NCI-H2196 treated with DMSO at 0.1 percent for 48 hours (cell line): Measurements from ENCODE around the gene FSTL4.

ENCODE experiments used
- DNase-seq: peaks from one replicate; lab custom pipeline; 2025; ENCODE audit not compliant: unreplicated experiment; lab: John Stamatoyannopoulos, UW

FSTL4 gene

GRCh38 chr5:133393776-133394476 lies 218.4 kb downstream of the FSTL4 start:
- DNase-seq = no peak

DNA sequence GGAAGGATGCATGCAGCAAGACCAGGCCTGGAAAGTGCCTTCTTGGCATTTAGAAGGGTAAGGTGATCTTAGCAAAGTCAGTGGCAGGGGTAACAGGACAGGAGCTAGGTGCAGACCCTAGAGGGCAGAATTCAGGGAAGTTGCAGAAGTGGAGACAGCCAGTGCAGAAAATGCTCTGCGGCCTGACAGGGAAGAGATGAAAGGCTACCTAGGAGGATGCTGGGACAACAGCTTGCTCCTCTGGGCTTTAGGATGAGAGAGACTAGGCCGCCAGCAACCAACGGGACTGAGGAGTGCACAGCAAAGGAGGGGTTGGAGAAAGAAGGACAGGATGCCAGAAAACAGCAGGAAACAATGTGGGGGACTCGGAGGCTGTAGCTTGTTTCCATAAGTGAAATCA lies 219.9 kb downstream of the FSTL4 start:
- no peak for DNase-seq

DNA sequence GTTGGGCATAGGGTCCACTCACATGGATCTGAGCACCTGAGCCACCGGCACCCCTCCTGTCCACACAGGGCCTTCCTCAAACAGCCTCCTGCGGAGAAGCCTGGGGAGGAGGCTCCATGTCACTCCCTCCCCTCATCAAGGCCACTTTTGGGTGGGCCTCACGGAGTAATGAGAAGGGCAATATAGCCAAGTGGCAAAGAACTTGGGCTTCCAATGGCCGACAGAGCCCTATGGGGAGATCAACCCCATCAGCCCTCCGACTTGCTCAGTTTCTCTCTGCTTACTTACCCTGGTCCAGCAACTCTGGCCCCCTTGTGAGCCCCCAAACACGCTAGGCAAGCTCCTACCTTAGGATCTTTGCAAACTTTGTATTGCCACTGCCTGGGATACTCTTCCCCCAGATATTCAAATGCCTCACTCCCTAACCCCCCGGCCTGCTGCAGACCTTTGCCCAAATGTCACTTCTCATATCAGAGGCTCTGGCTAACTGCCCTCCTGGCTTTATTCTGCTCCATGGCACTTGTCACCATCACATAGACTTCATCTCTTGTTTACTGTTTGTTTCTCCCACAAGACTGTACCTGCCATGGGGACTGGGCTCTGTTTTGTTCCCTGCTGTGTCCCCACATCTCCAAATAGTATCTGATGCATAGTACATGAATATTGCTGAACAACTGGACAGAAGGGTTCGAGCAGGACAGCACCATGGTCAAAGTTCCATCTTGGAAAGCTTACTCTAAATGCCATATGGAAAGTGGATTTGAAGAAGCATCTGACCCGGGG lies 220.8 kb downstream of the FSTL4 start:
- no peak for DNase-seq

DNA sequence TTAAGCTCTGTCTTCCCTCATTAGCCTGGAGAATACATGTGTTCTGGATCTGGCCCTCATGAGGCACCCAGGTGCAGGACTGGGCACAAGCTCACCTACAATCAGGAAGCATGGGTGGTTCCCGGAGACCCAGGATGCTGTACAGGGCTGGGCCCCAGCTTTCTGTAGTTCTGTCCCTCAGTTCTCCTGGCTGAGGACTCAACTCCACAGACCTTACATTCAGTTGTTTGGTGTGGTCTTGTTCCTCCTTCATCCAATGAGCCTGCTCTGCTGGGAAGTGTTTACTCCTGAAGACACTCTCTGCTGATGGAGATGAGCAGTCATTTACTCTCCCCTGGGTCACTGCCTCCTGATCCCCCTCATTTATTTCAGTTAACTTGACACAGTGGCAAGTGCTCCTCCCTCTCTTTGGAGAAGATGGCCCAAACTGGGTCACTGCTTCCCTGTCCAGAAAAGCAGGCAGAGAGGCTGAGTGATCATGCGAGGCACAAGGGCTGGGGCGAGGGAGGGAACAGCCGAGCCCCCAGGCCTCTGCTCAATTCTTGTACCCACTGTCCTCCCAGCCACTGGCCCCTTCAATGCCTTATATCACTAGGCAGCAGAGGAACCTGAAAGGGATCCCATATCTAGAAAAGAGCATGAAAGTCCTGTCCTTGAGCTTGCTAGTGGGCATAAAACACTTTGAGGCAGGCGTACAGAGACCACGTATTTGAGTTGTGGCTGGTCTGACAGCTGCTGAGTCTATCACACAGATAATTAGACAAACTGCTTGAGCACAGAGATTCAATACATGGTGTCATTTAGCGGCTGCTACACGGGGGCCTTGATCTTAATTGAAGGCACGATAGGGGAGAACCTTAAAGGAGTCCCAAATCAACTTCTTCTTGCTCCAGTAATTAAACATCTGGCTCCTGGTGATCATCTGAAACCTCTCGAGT lies 221.7 kb downstream of the FSTL4 start:
- no peak for DNase-seq

DNA sequence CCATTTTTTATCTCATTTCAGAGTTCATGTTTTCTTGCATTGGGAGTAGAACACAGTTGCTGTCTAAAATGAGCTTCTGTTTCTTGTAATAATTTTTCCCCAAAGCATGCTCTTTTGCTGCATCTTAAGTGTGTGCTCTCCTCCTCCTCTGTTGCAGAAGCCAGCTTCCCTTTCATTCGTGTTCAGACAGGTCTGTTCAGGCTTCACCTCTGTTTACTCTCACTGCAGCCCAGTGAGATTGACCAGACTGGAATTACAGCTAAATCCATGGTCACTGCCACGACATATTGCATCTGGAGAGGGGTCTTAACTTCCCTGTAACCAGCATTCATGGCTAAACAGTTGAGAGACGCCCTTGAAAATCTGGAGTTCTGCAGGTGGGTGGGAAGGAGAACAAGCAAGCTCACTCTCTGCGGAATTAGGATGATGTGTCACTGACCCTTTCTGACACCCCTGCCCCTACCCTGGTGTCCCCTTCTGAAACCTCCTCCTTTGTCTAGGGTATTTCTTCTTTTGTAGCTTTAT lies 223.2 kb downstream of the FSTL4 start:
- no peak for DNase-seq

GRCh38 chr5:133387621-133388020 lies 224.7 kb downstream of the FSTL4 start:
- no peak for DNase-seq

DNA sequence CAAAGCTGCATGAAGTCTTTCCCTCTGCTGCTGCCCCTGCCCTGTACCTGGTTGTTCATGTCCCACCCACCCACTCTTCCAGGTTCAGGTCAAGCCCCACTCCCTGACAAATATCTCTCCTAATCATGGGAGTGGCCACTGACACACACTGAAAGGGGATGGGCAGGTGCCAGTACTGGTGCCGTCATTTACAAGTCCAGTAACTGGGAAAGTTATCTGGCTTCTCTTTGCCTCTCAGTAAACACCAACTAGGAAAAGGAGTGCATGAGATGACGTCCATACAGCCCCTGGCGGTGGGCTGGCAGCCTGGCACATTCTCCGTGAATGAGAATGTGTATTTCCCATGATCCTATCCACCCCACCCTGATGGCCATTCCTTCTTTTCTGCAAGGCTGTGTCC lies 225.2 kb downstream of the FSTL4 start:
- DNase-seq = no peak

DNA sequence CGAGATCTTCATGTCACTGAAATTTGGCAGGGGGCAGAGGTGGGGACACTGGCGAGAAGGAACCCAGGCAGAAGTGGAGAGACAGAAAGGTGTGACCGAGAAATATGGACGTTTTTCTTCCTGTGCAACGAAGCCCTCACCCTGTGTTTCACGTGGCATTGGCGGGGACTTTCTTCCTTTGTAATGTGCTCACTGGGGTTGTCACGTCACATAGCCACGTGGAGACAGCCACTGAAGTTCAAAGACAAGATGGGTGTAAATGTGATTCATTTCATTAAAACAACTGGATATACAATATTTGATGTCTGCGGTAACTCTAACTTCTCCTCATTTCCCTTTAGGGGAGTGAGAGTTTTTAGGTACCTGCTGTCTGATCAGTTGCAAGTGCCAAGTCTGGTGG lies 225.7 kb downstream of the FSTL4 start:
- DNase-seq = no peak

DNA sequence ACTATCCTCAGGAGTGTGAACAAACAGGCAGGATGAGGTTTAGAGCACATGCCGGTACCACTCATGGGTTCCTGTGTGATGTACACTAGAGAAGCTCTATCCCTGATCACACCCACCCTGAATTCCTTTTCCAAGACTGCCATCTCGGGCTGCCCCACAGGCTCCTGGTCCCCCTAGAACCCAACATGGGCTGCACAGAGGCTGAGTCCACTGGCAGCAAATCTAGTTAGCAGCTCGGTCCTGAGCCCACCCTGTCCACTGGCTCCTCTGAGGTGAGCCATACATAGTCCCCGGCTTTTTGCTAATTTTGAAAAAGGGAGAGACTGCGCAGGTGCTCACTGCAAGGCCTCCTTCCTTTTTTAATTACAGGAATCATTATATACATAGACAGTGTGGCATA lies 227.0 kb downstream of the FSTL4 start:
- no peak for DNase-seq

- no peak for DNase-seq
Observed at GRCh38 chr5:133384903-133385302, 227.4 kb downstream of the FSTL4 start.

GRCh38 chr5:133384120-133384855 lies 228.1 kb downstream of the FSTL4 start:
- DNase-seq = no peak

GRCh38 chr5:133383580-133383939 lies 228.8 kb downstream of the FSTL4 start:
- DNase-seq = no peak

GRCh38 chr5:133382661-133383579 lies 229.4 kb downstream of the FSTL4 start:
- no peak for DNase-seq

- no peak for DNase-seq
Observed at GRCh38 chr5:133381571-133382365, 230.6 kb downstream of the FSTL4 start.

DNA sequence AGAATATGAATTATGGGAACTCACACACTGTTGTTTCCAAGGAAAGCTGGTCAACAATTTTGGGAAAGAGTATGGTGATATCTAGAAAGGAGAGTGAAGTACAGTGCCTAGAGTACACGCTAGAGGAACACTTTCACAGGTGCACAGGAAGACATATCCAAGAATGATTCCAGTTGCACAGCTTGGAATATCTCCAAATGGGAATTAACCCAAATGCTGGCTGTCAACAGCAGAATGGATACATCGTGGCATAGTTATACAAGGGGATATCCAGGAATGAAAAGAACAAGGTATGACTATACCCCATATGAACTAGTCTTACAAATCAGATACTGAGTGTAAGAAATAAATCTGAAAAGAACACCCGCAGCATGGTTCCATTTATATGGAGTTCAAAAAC lies 231.3 kb downstream of the FSTL4 start:
- no peak for DNase-seq

GRCh38 chr5:133377736-133378135 lies 234.6 kb downstream of the FSTL4 start:
- DNase-seq = no peak

DNA sequence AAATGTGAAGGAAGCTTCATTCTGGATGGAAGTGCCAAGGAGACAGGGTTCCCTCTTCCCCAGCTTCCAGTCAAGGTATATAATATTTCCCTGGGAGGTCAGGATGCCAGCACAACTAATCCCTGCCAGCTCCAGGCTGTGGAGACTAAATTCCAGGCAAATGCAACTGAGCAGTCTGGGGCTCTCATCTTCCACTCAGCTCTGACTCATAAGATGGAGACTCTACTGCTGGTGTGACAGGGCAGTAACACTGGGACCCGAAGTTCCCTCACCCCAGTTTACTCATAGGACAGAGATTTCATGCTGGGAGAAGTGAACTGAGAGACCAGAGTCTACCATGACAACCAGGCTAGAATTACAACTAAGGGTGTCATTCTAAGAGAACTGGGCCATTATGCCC lies 235.4 kb downstream of the FSTL4 start:
- no peak for DNase-seq

- DNase-seq = no peak
Observed at GRCh38 chr5:133373121-133373870, 239.0 kb downstream of the FSTL4 start.
